Ishikawa (cell line): Measurements from ENCODE around the gene ADAMTS16.

Source experiments
- CREB1 ChIP-seq: IDR thresholded peaks from 2 replicates; pipeline ENCODE4 v1.6.1; 2012; ENCODE audit warnings: low read depth
- EP300 ChIP-seq: IDR thresholded peaks from 2 replicates; pipeline ENCODE4 v1.6.1; 2012; ENCODE audit warnings: borderline replicate concordance
- FOXM1 ChIP-seq: IDR thresholded peaks from 2 replicates; pipeline ENCODE4 v1.6.1; 2012; ENCODE audit warnings: low read depth, borderline replicate concordance
- NFIC ChIP-seq: IDR thresholded peaks from 2 replicates; pipeline ENCODE4 v1.6.1; 2012
- RAD21 ChIP-seq: IDR thresholded peaks from 2 replicates; pipeline ENCODE4 v1.6.1; 2012; ENCODE audit warnings: low read depth
- TCF12 ChIP-seq: IDR thresholded peaks from 2 replicates; pipeline ENCODE4 v1.6.1; 2012; ENCODE audit warnings: low read depth
- TEAD4 ChIP-seq: IDR thresholded peaks from 2 replicates; pipeline ENCODE4 v1.6.1; 2012
- ZBTB7A ChIP-seq: IDR thresholded peaks from 2 replicates; pipeline ENCODE4 v1.6.1; 2012; ENCODE audit warnings: low read depth
- TF ChIP-seq, protein P1 (sequence below): IDR thresholded peaks from 2 replicates; pipeline ENCODE4 v1.6.1; 2012; ENCODE audit warnings: low read depth, mild to moderate bottlenecking
- TF ChIP-seq, protein P2 (sequence below): IDR thresholded peaks from 2 replicates; pipeline ENCODE4 v1.6.1; 2012

DNA sequence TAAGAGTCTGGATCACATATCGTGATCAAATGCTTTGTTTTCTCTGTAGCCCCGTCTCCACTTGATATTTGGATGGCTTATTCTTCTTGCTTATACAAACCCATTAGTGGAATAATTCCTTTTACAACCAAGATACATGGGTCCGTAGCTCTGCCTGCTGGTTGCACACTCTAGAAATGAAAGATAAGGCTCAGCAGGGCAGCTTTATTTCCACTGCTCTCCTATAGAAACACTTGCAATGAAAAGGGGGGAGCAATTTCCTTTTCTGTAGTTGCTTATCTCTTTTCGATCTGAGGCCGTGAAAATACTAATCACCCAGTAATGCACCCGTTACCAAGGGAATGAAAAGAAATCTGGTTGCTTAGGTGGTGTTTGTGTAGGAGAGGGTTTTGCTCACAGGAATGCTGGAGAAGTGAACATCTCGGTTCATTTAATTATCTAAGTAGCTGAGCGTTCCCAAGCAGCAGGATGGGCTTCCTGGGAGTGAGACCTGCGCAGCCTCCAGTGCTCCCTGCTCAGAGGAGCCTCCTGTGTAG, 131.7 kb downstream of the ADAMTS16 start:
- TF ChIP-seq ZBTB7A, result no peak
- no peak for TF ChIP-seq EP300
- no peak for TF ChIP-seq FOXM1
- TF ChIP-seq NFIC, result no peak
- TF ChIP-seq, protein P1, sequence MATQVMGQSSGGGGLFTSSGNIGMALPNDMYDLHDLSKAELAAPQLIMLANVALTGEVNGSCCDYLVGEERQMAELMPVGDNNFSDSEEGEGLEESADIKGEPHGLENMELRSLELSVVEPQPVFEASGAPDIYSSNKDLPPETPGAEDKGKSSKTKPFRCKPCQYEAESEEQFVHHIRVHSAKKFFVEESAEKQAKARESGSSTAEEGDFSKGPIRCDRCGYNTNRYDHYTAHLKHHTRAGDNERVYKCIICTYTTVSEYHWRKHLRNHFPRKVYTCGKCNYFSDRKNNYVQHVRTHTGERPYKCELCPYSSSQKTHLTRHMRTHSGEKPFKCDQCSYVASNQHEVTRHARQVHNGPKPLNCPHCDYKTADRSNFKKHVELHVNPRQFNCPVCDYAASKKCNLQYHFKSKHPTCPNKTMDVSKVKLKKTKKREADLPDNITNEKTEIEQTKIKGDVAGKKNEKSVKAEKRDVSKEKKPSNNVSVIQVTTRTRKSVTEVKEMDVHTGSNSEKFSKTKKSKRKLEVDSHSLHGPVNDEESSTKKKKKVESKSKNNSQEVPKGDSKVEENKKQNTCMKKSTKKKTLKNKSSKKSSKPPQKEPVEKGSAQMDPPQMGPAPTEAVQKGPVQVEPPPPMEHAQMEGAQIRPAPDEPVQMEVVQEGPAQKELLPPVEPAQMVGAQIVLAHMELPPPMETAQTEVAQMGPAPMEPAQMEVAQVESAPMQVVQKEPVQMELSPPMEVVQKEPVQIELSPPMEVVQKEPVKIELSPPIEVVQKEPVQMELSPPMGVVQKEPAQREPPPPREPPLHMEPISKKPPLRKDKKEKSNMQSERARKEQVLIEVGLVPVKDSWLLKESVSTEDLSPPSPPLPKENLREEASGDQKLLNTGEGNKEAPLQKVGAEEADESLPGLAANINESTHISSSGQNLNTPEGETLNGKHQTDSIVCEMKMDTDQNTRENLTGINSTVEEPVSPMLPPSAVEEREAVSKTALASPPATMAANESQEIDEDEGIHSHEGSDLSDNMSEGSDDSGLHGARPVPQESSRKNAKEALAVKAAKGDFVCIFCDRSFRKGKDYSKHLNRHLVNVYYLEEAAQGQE, result no peak
- TF ChIP-seq, protein P2, sequence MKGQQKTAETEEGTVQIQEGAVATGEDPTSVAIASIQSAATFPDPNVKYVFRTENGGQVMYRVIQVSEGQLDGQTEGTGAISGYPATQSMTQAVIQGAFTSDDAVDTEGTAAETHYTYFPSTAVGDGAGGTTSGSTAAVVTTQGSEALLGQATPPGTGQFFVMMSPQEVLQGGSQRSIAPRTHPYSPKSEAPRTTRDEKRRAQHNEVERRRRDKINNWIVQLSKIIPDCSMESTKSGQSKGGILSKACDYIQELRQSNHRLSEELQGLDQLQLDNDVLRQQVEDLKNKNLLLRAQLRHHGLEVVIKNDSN, result no peak
- TF ChIP-seq TCF12, result no peak
- no peak for TF ChIP-seq RAD21
- TF ChIP-seq CREB1, result no peak
- TF ChIP-seq TEAD4, result no peak
